Lower leg skin (tissue), 4 donors: ENCODE results near the gene CCK. TPM values are rescaled to one million over a fixed set of nuclear protein-coding genes. Genes with fewer than 3 reads are reported as not detected.
A peak's percentile ranks its signal among the peaks of the same experiment; 100 is the strongest.

ENCODE experiments used
- DNase-seq, 2 donors: peaks; one replicate each; pipeline ENCODE4 v3.0.0-alpha.2; 2019; ENCODE audit warnings: low spot score in 2 of 2
- H3K4me3 ChIP-seq: fragments of 200-600 bp; sonication (generic); 2 replicates; pipeline ENCODE4 v1.5.1; 2017; ENCODE audit warnings: mild to moderate bottlenecking, low read depth; ENCODE audit not compliant: poor library complexity, severe bottlenecking
- POLR2A ChIP-seq, 2 donors: fragments of 450-650 bp; IDR thresholded peaks; one replicate each; pipeline ENCODE4 v1.6.1; 2016 to 2017; ENCODE audit warnings: antibody characterized with exemption in 2 of 2, mild to moderate bottlenecking in 1 of 2, moderate library complexity in 1 of 2
- WGBS, 2 donors: methylation state at CpG; one replicate each; pipeline ENCODE4 v1.1.5; 2018; 5-methylcytosine and 5-hydroxymethylcytosine counted together
- intact Hi-C: fragments of 100-400 bp; cut with DNase I; formaldehyde crosslinking; loops from one replicate; pipeline ENCODE4 v1.15.0; 2023; ENCODE audit warnings: low total_unique reads
- total RNA-seq, 4 donors: library from RNA; depleted of rRNA; stranded (reverse); fragments of >200 nt; gene quantifications; one replicate each; pipeline ENCODE4 v1.1.0, GENCODE V29; 2016
- TF ChIP-seq, protein P1 (sequence below), 3 donors: fragments of 450-650 bp; IDR thresholded peaks; one replicate each; pipeline ENCODE4 v1.5.1; 2016; ENCODE audit warnings: antibody characterized with exemption in 3 of 3, mild to moderate bottlenecking in 3 of 3, moderate library complexity in 2 of 3

The CCK gene
- total RNA-seq, 4 donors from 2014 or later, result 0.91 TPM; not detected in 3

DNA sequence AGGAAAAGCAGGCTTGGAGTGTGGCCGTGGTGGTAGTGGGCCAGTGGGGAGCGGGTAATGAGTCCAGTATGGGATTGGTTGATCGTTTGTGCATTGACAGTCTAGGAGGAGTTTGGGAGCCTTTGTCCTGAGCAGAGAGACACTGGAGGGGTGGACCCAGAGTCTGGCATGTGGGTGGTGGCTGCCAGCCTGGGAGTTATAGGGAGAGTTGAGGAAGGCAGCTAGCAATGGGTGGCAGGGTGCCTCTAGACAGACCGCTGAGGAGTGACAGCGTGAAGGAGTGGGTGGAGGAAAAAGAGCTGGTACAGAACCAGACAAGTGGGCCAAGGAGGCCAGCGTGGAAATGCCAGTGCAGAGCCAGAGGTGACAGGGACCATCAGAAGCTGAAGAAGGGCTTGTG is 1.9 kb upstream of the CCK start:
- DNase-seq, result no peak
- 82 to 87% methylated on average over 6 of the region's 6 CpGs for WGBS, 2 donors
- TF ChIP-seq, protein P1, sequence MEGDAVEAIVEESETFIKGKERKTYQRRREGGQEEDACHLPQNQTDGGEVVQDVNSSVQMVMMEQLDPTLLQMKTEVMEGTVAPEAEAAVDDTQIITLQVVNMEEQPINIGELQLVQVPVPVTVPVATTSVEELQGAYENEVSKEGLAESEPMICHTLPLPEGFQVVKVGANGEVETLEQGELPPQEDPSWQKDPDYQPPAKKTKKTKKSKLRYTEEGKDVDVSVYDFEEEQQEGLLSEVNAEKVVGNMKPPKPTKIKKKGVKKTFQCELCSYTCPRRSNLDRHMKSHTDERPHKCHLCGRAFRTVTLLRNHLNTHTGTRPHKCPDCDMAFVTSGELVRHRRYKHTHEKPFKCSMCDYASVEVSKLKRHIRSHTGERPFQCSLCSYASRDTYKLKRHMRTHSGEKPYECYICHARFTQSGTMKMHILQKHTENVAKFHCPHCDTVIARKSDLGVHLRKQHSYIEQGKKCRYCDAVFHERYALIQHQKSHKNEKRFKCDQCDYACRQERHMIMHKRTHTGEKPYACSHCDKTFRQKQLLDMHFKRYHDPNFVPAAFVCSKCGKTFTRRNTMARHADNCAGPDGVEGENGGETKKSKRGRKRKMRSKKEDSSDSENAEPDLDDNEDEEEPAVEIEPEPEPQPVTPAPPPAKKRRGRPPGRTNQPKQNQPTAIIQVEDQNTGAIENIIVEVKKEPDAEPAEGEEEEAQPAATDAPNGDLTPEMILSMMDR (IDR thresholded peaks at IDR 0.05), result no peak
- TF ChIP-seq POLR2A (IDR thresholded peaks at IDR 0.05), result no peak
- H3K4me3 ChIP-seq, result no peak overlapping the region
- intact Hi-C loops, result no loop called here

DNA sequence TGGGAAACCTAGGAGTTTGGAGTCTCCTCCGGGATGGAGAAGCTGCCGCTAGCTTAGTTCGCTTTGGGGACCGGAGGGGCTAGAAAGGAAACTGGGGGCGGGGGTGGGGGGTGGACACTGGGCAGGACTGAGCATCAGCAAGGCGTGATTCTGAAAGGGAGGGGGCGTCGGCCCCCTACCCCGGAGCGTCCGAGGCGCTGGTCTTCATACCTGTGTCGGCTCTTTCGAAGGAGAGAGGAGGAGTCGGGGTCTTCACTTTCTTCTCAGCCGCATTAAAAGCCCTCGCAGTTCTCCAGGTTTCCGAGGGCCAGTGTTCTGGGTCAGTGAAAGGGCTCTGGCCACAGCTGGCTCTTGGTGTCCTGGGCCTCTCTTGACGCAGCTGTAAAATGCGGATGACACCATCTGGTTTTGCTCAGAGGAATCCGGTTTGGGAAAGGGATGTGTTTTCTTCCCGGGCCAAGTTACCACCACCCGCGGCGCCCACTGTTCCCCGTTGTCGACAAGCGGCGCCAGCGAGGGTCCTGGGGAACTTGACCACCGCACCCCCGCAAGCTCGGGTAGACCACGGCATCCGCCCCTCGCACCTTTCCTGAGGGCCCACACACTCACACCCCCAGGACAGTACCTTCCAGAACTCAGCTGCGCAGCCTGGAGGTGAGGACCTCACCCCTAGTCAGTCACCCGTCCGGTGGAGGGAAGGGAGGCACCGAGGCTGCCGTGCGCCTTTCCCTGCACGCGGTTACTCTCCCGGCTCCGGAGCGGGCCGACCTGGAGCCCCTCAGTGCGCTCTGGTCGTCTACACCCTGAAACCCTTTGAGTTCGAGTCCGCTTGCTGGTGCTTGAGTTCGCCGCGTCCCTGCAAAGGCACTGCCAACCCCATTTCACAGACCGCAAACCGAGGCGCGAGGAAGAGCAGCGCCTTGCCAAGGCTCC is 660 bp downstream of the CCK start:
- no peak overlapping the region for H3K4me3 ChIP-seq
- WGBS, 2 donors, result 8 to 9% methylated on average over 41 to 49 of the region's 60 CpGs
- intact Hi-C loops, result no loop called here
- DNase-seq, result no peak
- TF ChIP-seq POLR2A (IDR thresholded peaks at IDR 0.05), result no peak
- TF ChIP-seq, protein P1 (IDR thresholded peaks at IDR 0.05), result no peak

DNA sequence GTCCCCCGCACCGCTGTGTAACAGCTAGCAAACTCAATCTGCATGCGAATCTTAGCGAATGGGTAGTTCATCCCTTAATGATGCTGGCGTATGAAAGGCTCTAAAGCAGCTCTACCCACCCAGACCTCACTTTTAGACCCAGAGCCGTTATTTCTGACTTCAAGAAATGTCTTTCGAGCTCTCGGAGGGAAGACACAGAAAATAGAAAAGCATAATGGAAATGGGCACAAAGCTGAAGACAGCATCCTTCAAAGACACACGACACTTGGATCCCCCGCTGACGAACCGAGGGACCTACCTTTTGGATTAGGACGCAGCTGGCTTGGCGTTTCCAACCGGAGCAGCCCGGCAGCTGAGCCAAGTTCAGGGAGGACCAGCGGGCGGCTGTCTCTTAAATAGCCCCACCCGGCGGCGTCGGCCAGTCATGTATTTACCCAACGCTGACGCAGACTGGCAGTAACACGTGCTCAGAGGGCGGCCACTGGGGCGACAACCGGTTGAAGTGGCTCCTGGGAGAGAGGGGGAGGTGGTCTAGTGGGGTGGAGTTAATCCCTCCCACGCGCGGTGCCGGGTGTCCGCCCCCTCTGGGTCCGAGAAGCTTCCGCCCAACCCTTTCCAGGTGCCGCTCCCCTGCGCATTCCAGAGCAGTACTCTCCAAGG is 1.5 kb downstream of the CCK start:
- H3K4me3 ChIP-seq, result no peak overlapping the region
- TF ChIP-seq, protein P1 (IDR thresholded peaks at IDR 0.05), result no peak
- no peak for TF ChIP-seq POLR2A (IDR thresholded peaks at IDR 0.05)

DNA sequence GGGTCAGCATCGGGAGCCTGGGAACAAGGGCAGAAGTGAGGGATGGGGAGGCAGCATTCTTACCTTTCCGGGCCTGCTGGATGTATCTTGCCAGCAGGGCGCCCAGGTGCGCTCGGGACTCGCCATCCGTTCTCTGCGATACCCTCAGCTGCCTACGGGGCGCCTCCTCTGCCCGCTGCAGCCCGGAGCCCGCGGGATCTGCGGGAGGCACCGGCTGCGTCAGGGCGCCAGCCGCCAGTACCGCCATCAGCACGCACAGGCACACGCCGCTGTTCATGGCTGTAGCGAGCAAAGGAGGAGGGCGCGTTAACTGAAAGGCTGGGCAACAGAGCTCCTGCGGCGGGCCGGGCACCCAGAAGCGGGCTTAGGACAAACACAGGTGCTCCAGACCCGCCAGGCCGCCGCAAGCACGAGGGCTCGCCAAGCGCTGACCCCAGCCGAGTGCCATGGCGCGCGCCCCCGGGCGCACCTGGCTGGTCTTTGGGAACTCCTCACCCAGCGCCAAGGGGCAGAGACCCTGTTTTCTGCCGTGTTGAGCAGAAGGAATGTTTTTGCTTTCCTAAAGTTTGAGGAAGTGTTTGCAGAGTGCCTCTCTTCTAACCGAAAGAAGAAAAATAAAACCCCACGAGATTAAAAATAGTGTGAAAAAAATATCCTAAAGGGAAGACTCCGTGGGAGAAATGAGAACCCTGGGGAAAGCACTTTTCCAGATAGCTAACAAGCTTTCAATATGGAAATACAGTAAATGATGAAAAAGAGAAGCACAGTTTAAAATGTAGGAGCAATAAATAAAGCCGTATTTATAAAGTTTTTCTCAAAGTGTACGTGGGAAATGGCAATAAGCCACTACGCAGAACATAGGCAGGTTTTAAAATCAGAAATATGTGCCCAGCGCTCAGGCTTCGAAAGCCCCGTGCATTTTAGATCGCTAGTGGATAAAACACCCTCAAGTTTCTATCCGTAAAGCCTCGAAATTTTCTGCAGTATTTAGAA is 2.3 kb downstream of the CCK start:
- 10 to 12% methylated on average over 43 to 44 of the region's 56 CpGs for WGBS, 2 donors
- no peak for DNase-seq
- intact Hi-C loops, result no loop called here
- no peak for TF ChIP-seq POLR2A (IDR thresholded peaks at IDR 0.05)
- TF ChIP-seq, protein P1 (IDR thresholded peaks at IDR 0.05), result no peak
- H3K4me3 ChIP-seq, result peak overlapping the region; percentile 3

More for the DNA sequence above, 1.5 kb downstream of the CCK start:
- peak in 1 of 2 donors; percentile 33 for DNase-seq
- WGBS, 2 donors, result 11 to 12% methylated on average over 24 to 37 of the region's 37 CpGs
- intact Hi-C loops, result no loop called here

DNA sequence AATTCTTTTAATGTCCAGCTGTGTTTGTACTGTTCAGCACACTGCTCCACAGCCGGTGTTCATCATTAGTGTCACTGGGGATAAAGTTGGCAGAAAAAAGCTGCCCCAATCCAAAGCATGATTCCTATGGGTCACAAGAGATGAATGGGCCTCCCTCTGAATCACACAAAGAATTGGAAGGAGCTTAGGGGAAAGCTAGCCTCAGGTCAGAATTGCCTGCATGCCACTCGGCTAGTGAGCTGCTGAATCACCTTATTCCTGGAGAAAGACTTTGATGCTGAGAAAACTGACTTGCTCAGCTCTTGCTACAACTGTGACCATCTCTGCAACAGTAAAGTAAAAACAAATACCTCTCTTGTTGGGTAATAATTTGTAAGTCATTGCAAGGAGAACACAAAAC is 3.5 kb downstream of the CCK start:
- H3K4me3 ChIP-seq, result no peak overlapping the region
- intact Hi-C loops, result no loop called here
- no peak for TF ChIP-seq POLR2A (IDR thresholded peaks at IDR 0.05)
- TF ChIP-seq, protein P1 (IDR thresholded peaks at IDR 0.05), result no peak
- no peak for DNase-seq
- WGBS, 2 donors, result 18 to 45% methylated on average over 2 of the region's 2 CpGs
